ENCODE measurements around the gene RPL6.
"Not testable (repeated sequence)": the region's sequence is repeated elsewhere in the genome, so short reads cannot be mapped to it uniquely, and the experiment has no call there.

- not testable (repeated sequence) for TF ChIP-seq JUND (IDR thresholded peaks at IDR 0.05); NRF1 (IDR thresholded peaks at IDR 0.05; ENCODE audit: low read depth, low read length); CTCF (IDR thresholded peaks at IDR 0.05); TAF1 (IDR thresholded peaks at IDR 0.05; ENCODE audit: borderline replicate concordance, low read depth, low read length); GABPA (IDR thresholded peaks at IDR 0.05; ENCODE audit: low read depth); MXI1 (IDR thresholded peaks at IDR 0.05; ENCODE audit: low read depth, low read length); FOSL2 (IDR thresholded peaks at IDR 0.05; ENCODE audit: borderline replicate concordance, low read depth)
Observed at GRCh38 chr12:112389922-112390654, 19.3 kb downstream of the RPL6 start.
